ENCODE measurements around the gene IMP4. TPM values are rescaled to one million over a fixed set of nuclear protein-coding genes. Genes with fewer than 3 reads are reported as not detected.

The IMP4 gene
- total RNA-seq, 1 donor from 2014 or later: 43.0 TPM

DNA sequence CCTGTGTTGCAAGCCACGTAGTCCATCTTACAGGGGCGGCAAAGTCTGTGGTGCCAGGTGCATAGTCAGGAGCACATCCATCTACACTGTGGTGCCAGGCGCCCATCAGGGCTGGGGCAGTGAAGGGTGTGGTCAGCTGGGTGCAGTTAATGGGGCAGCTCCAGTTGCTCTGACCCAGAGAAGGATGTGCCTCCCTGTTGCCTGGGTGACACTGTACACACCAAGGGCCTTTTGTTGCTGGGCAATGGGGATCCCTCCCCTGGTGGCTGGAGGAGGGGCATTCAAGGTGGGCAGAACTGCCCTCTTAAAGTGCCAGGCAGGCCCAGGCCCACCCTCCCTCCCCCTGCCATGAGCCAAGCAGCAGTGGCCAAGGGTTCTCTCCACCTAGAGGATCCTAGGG lies 28.3 kb upstream of the IMP4 start:
- H3K4me3 Mint-ChIP-seq (ENCODE audit: low read depth): no peak overlapping the region
- no peaks in the 10 kb centered on the region for H3K4me1 Mint-ChIP-seq (ENCODE audit: low read depth)
- no peak for DNase-seq (ENCODE audit: low spot score, unreplicated experiment)
- H3K27me3 Mint-ChIP-seq: peaks cover 3% of the 10 kb centered on the region
- TF ChIP-seq, protein P1, sequence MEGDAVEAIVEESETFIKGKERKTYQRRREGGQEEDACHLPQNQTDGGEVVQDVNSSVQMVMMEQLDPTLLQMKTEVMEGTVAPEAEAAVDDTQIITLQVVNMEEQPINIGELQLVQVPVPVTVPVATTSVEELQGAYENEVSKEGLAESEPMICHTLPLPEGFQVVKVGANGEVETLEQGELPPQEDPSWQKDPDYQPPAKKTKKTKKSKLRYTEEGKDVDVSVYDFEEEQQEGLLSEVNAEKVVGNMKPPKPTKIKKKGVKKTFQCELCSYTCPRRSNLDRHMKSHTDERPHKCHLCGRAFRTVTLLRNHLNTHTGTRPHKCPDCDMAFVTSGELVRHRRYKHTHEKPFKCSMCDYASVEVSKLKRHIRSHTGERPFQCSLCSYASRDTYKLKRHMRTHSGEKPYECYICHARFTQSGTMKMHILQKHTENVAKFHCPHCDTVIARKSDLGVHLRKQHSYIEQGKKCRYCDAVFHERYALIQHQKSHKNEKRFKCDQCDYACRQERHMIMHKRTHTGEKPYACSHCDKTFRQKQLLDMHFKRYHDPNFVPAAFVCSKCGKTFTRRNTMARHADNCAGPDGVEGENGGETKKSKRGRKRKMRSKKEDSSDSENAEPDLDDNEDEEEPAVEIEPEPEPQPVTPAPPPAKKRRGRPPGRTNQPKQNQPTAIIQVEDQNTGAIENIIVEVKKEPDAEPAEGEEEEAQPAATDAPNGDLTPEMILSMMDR (IDR thresholded peaks at IDR 0.05; ENCODE audit: unreplicated experiment): no peak
- no peak overlapping the region for H3K27ac Mint-ChIP-seq
- H3K9me3 Mint-ChIP-seq (ENCODE audit: low read depth): no peaks in the 10 kb centered on the region
- no peaks in the 10 kb centered on the region for H3K36me3 Mint-ChIP-seq (ENCODE audit: insufficient read depth)

DNA sequence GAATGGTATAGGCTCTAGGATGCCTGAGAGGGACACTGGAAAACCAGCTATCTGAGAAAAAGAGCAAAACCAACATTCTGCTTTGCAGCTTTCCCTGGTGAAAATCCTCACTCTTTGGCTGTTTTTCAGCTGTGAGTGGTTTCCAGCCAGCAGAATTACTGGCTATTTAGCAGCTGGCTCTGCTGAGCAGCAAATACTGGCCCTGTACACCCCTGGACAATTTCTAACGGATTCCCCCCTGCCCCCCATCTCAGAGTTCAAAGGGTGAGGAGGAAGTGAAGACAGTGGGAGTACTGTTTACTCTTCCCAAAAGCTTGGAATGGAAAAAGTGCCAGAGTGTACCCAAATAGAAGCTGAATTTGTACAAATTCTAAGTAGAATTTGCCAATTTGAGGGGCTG lies 26.1 kb upstream of the IMP4 start:
- Mint-ChIP-seq H3K4me1 (ENCODE audit: low read depth) (no peaks in the 10 kb centered on the region), H3K27ac (no peak overlapping the region), H3K9me3 (ENCODE audit: low read depth) (no peaks in the 10 kb centered on the region), H3K27me3 (peaks cover 5% of the 10 kb centered on the region), H3K4me3 (ENCODE audit: low read depth) (no peak overlapping the region), H3K36me3 (ENCODE audit: insufficient read depth) (no peaks in the 10 kb centered on the region)
- TF ChIP-seq, protein P1 (IDR thresholded peaks at IDR 0.05; ENCODE audit: unreplicated experiment): no peak
- no peak for DNase-seq (ENCODE audit: low spot score, unreplicated experiment)

DNA sequence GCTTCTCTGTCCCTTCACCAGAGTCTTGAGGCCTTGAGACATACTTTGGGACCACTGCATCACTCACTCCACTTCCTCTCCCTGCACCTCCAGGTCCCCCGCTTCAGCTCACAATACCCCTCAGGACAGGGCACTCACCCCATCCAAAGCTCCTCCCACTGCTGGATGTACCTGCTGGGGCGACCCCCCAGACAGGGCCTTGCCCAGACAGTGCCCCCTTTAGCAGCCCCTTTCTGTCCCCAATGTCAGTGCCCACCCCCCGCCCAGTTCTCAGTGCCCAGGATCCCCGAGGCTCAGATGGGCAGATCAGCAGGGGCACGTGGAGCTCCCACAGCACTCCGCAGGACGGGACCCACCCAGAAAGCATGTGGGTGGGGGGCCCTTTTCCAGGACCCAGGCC lies 23.8 kb upstream of the IMP4 start:
- no peak for DNase-seq (ENCODE audit: low spot score, unreplicated experiment)
- no peak overlapping the region for H3K27ac Mint-ChIP-seq
- H3K27me3 Mint-ChIP-seq: peaks cover 11% of the 10 kb centered on the region
- H3K36me3 Mint-ChIP-seq (ENCODE audit: insufficient read depth): no peaks in the 10 kb centered on the region
- TF ChIP-seq, protein P1 (IDR thresholded peaks at IDR 0.05; ENCODE audit: unreplicated experiment): no peak
- no peaks in the 10 kb centered on the region for H3K4me1 Mint-ChIP-seq (ENCODE audit: low read depth)
- H3K9me3 Mint-ChIP-seq (ENCODE audit: low read depth): no peaks in the 10 kb centered on the region
- no peak overlapping the region for H3K4me3 Mint-ChIP-seq (ENCODE audit: low read depth)

DNA sequence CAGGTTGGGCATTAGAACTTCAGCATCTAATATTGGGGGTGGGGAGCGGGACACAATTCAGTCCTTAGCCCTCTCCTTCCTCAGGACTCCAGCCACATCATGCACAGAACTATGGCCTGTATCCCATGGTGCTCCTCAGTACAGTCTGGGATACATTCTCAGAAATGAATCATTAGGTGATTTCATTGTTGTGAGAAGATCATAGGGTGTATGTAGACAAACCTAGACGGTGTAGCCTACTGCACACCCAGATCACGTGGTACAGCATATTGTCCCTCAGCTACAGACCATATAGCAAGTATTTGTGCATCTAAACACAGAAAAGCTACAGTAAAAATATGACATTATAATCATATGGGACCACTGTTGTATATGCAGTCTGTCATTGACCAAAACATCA lies 23.2 kb upstream of the IMP4 start:
- Mint-ChIP-seq H3K9me3 (ENCODE audit: low read depth) (no peaks in the 10 kb centered on the region), H3K36me3 (ENCODE audit: insufficient read depth) (no peaks in the 10 kb centered on the region), H3K27me3 (peaks cover 17% of the 10 kb centered on the region)

DNA sequence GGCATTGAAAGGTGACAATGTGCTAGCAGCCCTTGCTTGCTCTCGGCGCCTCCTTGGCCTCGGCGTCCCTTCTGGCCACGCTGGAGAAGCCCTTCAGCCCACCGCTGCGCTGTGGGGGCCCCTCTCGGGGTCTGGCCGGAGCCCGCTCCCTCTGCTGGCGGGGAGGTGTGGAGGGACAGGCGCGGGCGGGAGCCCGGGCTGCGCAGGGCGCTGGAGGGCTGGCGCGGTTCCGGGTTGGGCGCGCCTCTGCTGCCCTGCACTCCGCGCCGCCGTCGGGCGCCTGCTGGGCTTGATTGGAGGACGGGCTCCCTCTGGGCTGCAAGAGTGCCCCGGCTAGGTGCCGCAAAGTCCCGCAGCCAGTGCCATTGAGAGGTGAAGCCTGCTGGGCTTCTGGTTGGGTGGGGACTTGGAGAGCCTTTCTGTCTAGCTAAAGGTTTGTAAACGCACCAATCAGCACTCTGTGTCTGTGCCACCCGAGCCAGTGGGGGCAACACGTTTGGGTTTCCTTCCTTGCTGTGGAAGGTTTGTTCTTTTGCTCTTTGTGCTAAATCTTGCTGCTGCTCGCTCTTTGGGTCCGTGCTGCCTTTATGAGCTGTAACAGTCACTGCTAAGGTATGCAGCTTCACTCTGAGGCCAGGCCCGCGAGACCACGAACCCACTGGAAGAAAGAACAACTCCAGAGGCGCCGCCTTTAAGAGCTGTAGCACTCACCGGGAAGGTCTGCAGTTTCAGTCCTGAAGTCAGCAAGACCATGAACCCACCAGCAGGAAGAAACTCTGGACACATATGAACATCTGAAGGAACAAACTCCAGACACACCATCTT lies 14.8 kb upstream of the IMP4 start:
- H3K9me3 Mint-ChIP-seq (ENCODE audit: low read depth): no peaks in the 10 kb centered on the region
- peak; percentile 43 for DNase-seq (ENCODE audit: low spot score, unreplicated experiment)
- H3K4me3 Mint-ChIP-seq (ENCODE audit: low read depth): peak overlapping the region; percentile 47
- peak overlapping the region; percentile 66 for H3K27ac Mint-ChIP-seq
- TF ChIP-seq, protein P1 (IDR thresholded peaks at IDR 0.05; ENCODE audit: unreplicated experiment): peak; percentile 49
- no peaks in the 10 kb centered on the region for H3K36me3 Mint-ChIP-seq (ENCODE audit: insufficient read depth)
- H3K27me3 Mint-ChIP-seq: peaks cover 61% of the 10 kb centered on the region
- peaks cover 3% of the 10 kb centered on the region for H3K4me1 Mint-ChIP-seq (ENCODE audit: low read depth)

More for the DNA sequence above, 23.2 kb upstream of the IMP4 start:
- no peaks in the 10 kb centered on the region for H3K4me1 Mint-ChIP-seq (ENCODE audit: low read depth)
- H3K4me3 Mint-ChIP-seq (ENCODE audit: low read depth): no peak overlapping the region
- no peak overlapping the region for H3K27ac Mint-ChIP-seq
- no peak for DNase-seq (ENCODE audit: low spot score, unreplicated experiment)
- TF ChIP-seq, protein P1 (IDR thresholded peaks at IDR 0.05; ENCODE audit: unreplicated experiment): no peak
